RKO (cell line): Measurements from ENCODE around the gene APOL6.
"Not testable (repeated sequence)": the region's sequence is repeated elsewhere in the genome, so short reads cannot be mapped to it uniquely, and the experiment has no call there.

ENCODE experiments used
- DNase-seq: peaks from one replicate; pipeline ENCODE4 v3.0.0-alpha.2; 2016; ENCODE audit warnings: low spot score

APOL6 gene

GRCh38 chr22:35679492-35679891 is 31.2 kb downstream of the APOL6 start:
- DNase-seq, result not testable (repeated sequence)

- DNase-seq, result no peak
Measured at GRCh38 chr22:35681454-35682052, 33.3 kb downstream of the APOL6 start.

GRCh38 chr22:35683560-35683959 is 35.3 kb downstream of the APOL6 start:
- DNase-seq, result no peak

GRCh38 chr22:35684270-35684700 is 36.0 kb downstream of the APOL6 start:
- DNase-seq, result no peak

- no peak for DNase-seq
Measured at GRCh38 chr22:35684732-35685131, 36.5 kb downstream of the APOL6 start.

GRCh38 chr22:35685731-35686130 is 37.5 kb downstream of the APOL6 start:
- DNase-seq, result no peak

GRCh38 chr22:35686298-35686697 is 38.1 kb downstream of the APOL6 start:
- DNase-seq, result no peak

- DNase-seq, result no peak
Measured at GRCh38 chr22:35687461-35687860, 39.2 kb downstream of the APOL6 start.

GRCh38 chr22:35688913-35689675 is 40.8 kb downstream of the APOL6 start:
- DNase-seq, result peak; percentile 15

- DNase-seq, result no peak
Measured at GRCh38 chr22:35690001-35690400, 41.8 kb downstream of the APOL6 start.

GRCh38 chr22:35695202-35695601 is 47.0 kb downstream of the APOL6 start:
- no peak for DNase-seq

- DNase-seq, result no peak
Measured at GRCh38 chr22:35697142-35697541, 48.9 kb downstream of the APOL6 start.

- not testable (repeated sequence) for DNase-seq
Measured at GRCh38 chr22:35699852-35700251, 51.6 kb downstream of the APOL6 start.

- DNase-seq, result no peak
Measured at GRCh38 chr22:35703861-35704584, 55.8 kb downstream of the APOL6 start.

GRCh38 chr22:35705141-35705540 is 56.9 kb downstream of the APOL6 start:
- no peak for DNase-seq

- DNase-seq, result no peak
Measured at GRCh38 chr22:35708453-35708852, 60.2 kb downstream of the APOL6 start.

- no peak for DNase-seq
Measured at GRCh38 chr22:35708917-35709316, 60.7 kb downstream of the APOL6 start.

GRCh38 chr22:35711336-35711735 is 63.1 kb downstream of the APOL6 start:
- no peak for DNase-seq

- peak; percentile 12 for DNase-seq
Measured at GRCh38 chr22:35712672-35713071, 64.4 kb downstream of the APOL6 start.

GRCh38 chr22:35717572-35717971 is 69.3 kb downstream of the APOL6 start, which contains the start of gene APOL5:
Gene APOL5, plus strand, starts transcription at chr22:35717872. Its CDS starts 0 bp downstream, at chr22:35717872.
- no peak for DNase-seq
